Erythroblast (primary cell): ENCODE measurements around the gene RANBP9.

Experiments used
- GATA1 ChIP-seq: IDR thresholded peaks from 2 replicates; pipeline ENCODE4 v1.6.1; 2011; ENCODE audit warnings: low read depth, mild to moderate bottlenecking, control low read depth, low read length, moderate library complexity
- POLR2A ChIP-seq: IDR thresholded peaks from 2 replicates; pipeline ENCODE4 v1.6.1; 2011; ENCODE audit warnings: mild to moderate bottlenecking, low read length

DNA sequence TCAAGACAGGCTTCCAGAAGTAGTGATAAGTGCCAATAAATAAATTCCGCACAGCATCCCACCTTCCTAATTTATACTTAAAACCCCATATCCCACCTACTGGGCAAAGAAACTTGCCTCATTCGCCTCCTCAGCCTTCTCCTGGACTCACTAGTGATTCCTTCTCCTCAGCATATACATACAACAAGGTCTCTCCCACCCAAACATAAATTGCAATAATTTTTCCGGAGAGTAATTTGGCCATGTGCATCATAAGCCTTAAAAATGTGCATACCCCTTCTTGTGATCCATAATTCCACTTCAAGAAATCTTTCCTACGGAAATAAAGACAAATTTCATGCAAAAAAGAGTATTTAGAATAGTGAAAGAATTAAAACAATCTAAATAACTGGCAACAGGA is 26.8 kb downstream of the RANBP9 start:
- TF ChIP-seq POLR2A (no peak), GATA1 (no peak)
